Sciatic nerve (tissue), 2 donors: Measurements from ENCODE around the gene ADGRB2. TPM values are rescaled to one million over a fixed set of nuclear protein-coding genes. Genes with fewer than 3 reads are reported as not detected.

Experiments
- ATAC-seq: fragments of 200-7000 bp; cut with Tn5 transposase; one replicate; pipeline ENCODE4 v1.9.1; 2020; ENCODE audit warnings: mild to moderate bottlenecking, moderate library complexity
- DNase-seq: peaks from one replicate; pipeline ENCODE4 v3.0.0-alpha.2; 2020; ENCODE audit warnings: low spot score
- intact Hi-C: fragments of 100-400 bp; cut with DNase I; formaldehyde crosslinking; loops from one replicate; pipeline ENCODE4 v1.14.2; 2022
- total RNA-seq: library from RNA; stranded (reverse); fragmentation: NEBNext Ultra II Directional; extraction: Animal tissue kit (Norgen Biotek cat#: 25700); gene quantifications from one replicate; pipeline ENCODE4 v1.2.1, GENCODE V29; 2021
- donor health status: DM: no; HTN: no; CAD: no.
- donor health status: DM: no; HTN: no; CAD: no.

ADGRB2 gene
- total RNA-seq, 1 donor from 2014 or later = 5.2 TPM

GRCh38 chr1:31786366-31787060 lies 22.4 kb upstream of the ADGRB2 start:
- ATAC-seq (no peak), DNase-seq (no peak)
- intact Hi-C loops = no loop called here

- DNase-seq (no peak), ATAC-seq (no peak)
- intact Hi-C loops = no loop called here
These were observed 21.8 kb upstream of the ADGRB2 start for GRCh38 chr1:31785947-31786290.

GRCh38 chr1:31785020-31785946 lies 21.1 kb upstream of the ADGRB2 start:
- intact Hi-C loops = no loop called here
- DNase-seq = peak; percentile 56
- no peak for ATAC-seq

- ATAC-seq (no peak), DNase-seq (peak; percentile 9)
- intact Hi-C loops = no loop called here
These were observed 20.3 kb upstream of the ADGRB2 start for GRCh38 chr1:31784356-31785019.

DNA sequence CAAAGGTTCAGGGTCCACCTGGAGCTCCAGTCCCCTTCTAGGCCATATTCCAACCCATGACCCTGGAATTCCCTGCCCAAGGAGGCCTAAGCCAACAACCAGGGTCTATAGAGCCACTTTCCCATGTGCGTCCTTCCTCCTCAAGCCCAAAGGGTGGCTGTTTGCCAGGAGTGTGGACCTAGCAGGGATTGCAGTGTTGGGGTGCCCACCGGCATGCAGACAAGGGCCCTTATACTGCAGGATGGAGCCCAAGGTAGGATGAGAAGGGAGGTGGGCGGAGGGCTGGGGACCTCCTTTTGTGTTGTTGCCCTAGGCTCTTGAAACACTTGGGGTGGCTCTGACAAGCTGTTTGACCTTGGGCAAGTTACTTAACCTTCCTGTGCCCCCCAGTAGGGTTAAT lies 19.7 kb upstream of the ADGRB2 start:
- ATAC-seq = no peak
- intact Hi-C loops = no loop called here
- DNase-seq = no peak

- intact Hi-C loops = no loop called here
- no peak for DNase-seq
- no peak for ATAC-seq
These were observed 18.6 kb upstream of the ADGRB2 start for GRCh38 chr1:31782421-31783410.

- intact Hi-C loops = no loop called here
- no peak for DNase-seq
- ATAC-seq = peak; percentile 14
These were observed 17.7 kb upstream of the ADGRB2 start for GRCh38 chr1:31781756-31782371.

DNA sequence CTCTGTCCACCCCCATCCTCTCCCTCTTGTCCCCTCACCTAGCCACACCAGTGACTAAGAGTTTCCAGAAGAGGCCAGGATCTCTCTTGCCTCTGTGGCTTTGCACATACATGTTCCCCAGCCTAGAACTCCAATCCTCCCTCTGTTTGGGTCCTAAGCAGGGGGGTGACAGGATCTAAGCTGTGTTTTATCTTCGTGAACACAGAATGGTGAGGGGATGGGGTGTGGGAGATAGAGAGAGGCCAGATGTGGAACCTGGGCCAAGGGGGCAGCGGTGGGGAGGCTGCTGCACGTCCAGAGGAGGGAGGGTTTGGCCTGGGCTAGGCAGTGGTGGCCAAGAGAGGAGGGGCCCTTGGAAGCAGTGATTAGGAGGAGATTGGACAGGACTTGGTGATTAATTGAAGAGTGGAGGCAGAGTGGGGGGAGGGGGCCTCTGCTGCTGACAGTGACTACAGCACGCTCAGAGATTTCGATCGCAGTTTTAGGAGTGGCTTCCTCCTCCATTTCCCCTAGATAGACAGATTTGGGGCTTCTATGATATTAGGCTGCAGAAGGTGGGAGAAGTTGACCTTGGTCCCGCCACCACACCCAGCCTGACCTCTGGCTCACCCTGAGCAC lies 17.1 kb upstream of the ADGRB2 start:
- ATAC-seq (no peak), DNase-seq (no peak)

GRCh38 chr1:31780632-31781031 lies 16.5 kb upstream of the ADGRB2 start:
- DNase-seq (no peak), ATAC-seq (no peak)
- intact Hi-C loops = no loop called here

More for the DNA sequence above, 17.1 kb upstream of the ADGRB2 start:
- intact Hi-C loops = no loop called here

GRCh38 chr1:31779687-31780086 lies 15.5 kb upstream of the ADGRB2 start:
- intact Hi-C loops = no loop called here
- ATAC-seq = no peak
- DNase-seq = no peak

- no peak for ATAC-seq
- no peak for DNase-seq
- intact Hi-C loops = no loop called here
These were observed 14.8 kb upstream of the ADGRB2 start for GRCh38 chr1:31778763-31779488.

- no peak for ATAC-seq
- intact Hi-C loops = no loop called here
These were observed 12.4 kb upstream of the ADGRB2 start for GRCh38 chr1:31776516-31776915.

DNA sequence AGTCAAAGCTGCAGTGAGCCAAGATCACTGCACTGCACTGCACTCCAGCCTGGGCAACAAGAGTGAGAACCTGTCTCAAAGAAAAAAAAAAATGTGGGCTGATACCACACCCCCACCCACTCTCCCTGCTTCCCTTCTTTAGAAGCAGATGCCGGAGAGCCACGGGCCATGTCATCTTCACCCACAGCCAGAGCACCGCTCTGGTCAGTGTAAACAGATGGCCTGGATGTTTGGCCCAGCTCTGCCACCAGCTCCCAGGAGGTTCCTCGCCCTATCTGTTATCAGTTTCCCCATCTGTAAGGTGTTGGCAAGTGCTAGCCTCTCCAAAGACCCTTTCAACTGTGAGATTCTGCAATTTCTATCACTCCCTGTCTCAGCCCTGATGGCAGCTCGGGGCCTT lies 11.9 kb upstream of the ADGRB2 start:
- intact Hi-C loops = no loop called here
- DNase-seq (no peak), ATAC-seq (no peak)

More at GRCh38 chr1:31776516-31776915, 12.4 kb upstream of the ADGRB2 start:
- no peak for DNase-seq

- ATAC-seq (no peak), DNase-seq (no peak)
- intact Hi-C loops = no loop called here
These were observed 11.3 kb upstream of the ADGRB2 start for GRCh38 chr1:31775210-31775999.

GRCh38 chr1:31774495-31774894 lies 10.4 kb upstream of the ADGRB2 start:
- ATAC-seq = no peak
- intact Hi-C loops = no loop called here
- no peak for DNase-seq

DNA sequence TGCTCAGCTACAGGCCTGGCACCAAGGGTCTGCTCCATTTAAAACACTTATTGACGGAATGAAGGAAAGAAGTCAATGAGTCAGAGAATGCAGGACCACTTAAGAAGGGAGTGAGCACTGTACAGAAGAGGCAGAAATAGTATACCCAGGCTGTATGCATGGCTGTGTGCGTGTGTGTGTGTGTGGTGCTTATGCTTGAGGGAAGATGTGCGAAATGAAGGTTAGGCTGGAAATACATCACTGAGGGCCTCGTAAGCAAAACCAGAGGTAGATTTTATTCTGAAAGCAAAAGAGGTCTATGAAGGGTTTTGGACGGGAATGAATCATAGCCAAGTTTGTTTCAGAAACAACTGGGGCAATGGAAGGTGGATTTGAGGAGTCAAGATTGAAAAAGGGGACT lies 9.7 kb upstream of the ADGRB2 start:
- no peak for DNase-seq
- ATAC-seq = no peak
- intact Hi-C loops = no loop called here
